GM12878 (cell line): ENCODE data around the gene MYO15B. TPM values are rescaled to one million over a fixed set of nuclear protein-coding genes. Genes with fewer than 3 reads are reported as not detected.
"Not testable (repeated sequence)": the region's sequence is repeated elsewhere in the genome, so short reads cannot be mapped to it uniquely, and the experiment has no call there.

Experiments
- ATAC-seq: fragments of 200-7000 bp; cut with Tn5 transposase; 3 replicates; pipeline ENCODE4 v1.9.1; 2020; ENCODE audit warnings: mild to moderate bottlenecking, moderate library complexity
- BruUV-seq: library from RNA; stranded (reverse); fragments of 400-500 nt; replicated peaks from 2 replicates; lab custom pipeline; 2021; lab: Mats Ljungman, UMichigan
- CTCF ChIA-PET: fragments of 300-600 bp; sonication (Branson Sonifier 250); formaldehyde crosslinking; extraction: SDS; loops from one replicate; lab custom pipeline; 2021; ENCODE audit warnings: inconsistent platforms; lab: Yijun Ruan, JAX
- POLR2A ChIA-PET: fragments of 350-600 bp; formaldehyde crosslinking; extraction: SDS; loops from one replicate; lab custom pipeline; 2021; ENCODE audit warnings: inconsistent platforms; lab: Charles Lee
- RAD21 ChIA-PET: fragments of 300-600 bp; sonication (Branson Sonifier 250); formaldehyde crosslinking; loops from one replicate; lab custom pipeline; 2023; ENCODE audit warnings: antibody characterized with exemption; ENCODE audit not compliant: unreplicated experiment; lab: Charles Lee
- SMC1A ChIA-PET: fragments of 300-600 bp; sonication (Branson Sonifier 250); formaldehyde crosslinking; loops from one replicate; lab custom pipeline; 2023; ENCODE audit not compliant: unreplicated experiment, uncharacterized antibody; lab: Charles Lee
- DNase-seq: peaks from one replicate; pipeline ENCODE4 v3.0.0-alpha.2; 2011; ENCODE audit warnings: low read depth, low spot score
- FAIRE-seq: peaks from 3 replicates; lab custom pipeline; 2011; peaks lifted over from hg19 to GRCh38; lab: Jason Lieb, UNC
- H2AFZ ChIP-seq: 2 replicates; pipeline ENCODE4 v1.6.0; 2011; ENCODE audit warnings: low read depth, low read length, control low read depth; ENCODE audit not compliant: control insufficient read depth
- H3K27ac ChIP-seq: 2 replicates; pipeline ENCODE4 v1.5.1; 2011; ENCODE audit warnings: control low read depth; ENCODE audit not compliant: control insufficient read depth, insufficient read depth
- H3K27me3 ChIP-seq, 2 experiments: replicated peaks in 1 of 2; 2 replicates each; pipeline versions ENCODE4 v1.6.0 to v1.6.1; 2011; ENCODE audit warnings: low read length in 1 of 2; ENCODE audit not compliant: control insufficient read depth in 2 of 2, insufficient read depth in 2 of 2
- H3K36me3 ChIP-seq, 2 experiments: 2 replicates each; pipeline ENCODE4 v1.5.1; 2011; ENCODE audit warnings: low read length in 1 of 2; ENCODE audit not compliant: control insufficient read depth in 2 of 2, insufficient read depth in 2 of 2
- H3K4me1 ChIP-seq: 2 replicates; pipeline ENCODE4 v1.6.1; 2011; ENCODE audit warnings: mild to moderate bottlenecking, low read length, moderate library complexity, mixed read lengths; ENCODE audit not compliant: control insufficient read depth, insufficient read depth
- H3K4me2 ChIP-seq: 2 replicates; pipeline ENCODE4 v1.6.0; 2011; ENCODE audit warnings: control low read depth; ENCODE audit not compliant: control insufficient read depth, insufficient read depth
- H3K4me3 ChIP-seq: fragments of 200-600 bp; sonication (generic); 2 replicates; pipeline ENCODE4 v1.5.1; 2016
- H3K79me2 ChIP-seq: 2 replicates; pipeline ENCODE4 v1.6.0; 2011; ENCODE audit warnings: low read length; ENCODE audit not compliant: control insufficient read depth, insufficient read depth
- H3K9ac ChIP-seq: 2 replicates; pipeline ENCODE4 v1.8.0; 2011; ENCODE audit warnings: low read length, control low read depth, mixed read lengths; ENCODE audit not compliant: control insufficient read depth, insufficient read depth
- H3K9me3 ChIP-seq: replicated peaks from 3 replicates; pipeline ENCODE4 v1.5.1; 2011; ENCODE audit warnings: mild to moderate bottlenecking, low read length; ENCODE audit not compliant: control insufficient read depth, insufficient read depth
- H4K20me1 ChIP-seq: 2 replicates; pipeline ENCODE4 v1.6.0; 2011; ENCODE audit not compliant: control insufficient read depth, insufficient read depth
- NFYB ChIP-seq: IDR thresholded peaks from 2 replicates; pipeline ENCODE4 v1.6.1; 2011; ENCODE audit warnings: low read depth, mild to moderate bottlenecking, low read length, improper control_type of control experiment, moderate library complexity; ENCODE audit not compliant: insufficient read depth
- WGBS: methylation state at CpG from one replicate; pipeline ENCODE4 v1.1.6; 2016; ENCODE audit warnings: low lambda C conversion rate; ENCODE audit not compliant: insufficient replicate concordance, insufficient coverage; ENCODE audit errors: missing lambda C conversion rate; 5-methylcytosine and 5-hydroxymethylcytosine counted together
- in situ Hi-C: fragments of 300-500 bp; cut with MboI; formaldehyde crosslinking; loops from 9 replicates; pipeline ENCODE4 v1.14.3; 2018; ENCODE audit warnings: mixed read lengths
- intact Hi-C: fragments of 100-400 bp; cut with micrococcal nuclease; formaldehyde crosslinking; loops from one replicate; pipeline ENCODE4 v1.14.2; 2022; ENCODE audit not compliant: unreplicated experiment
- polyA plus RNA-seq, 11 experiments: library from polyadenylated mRNA; depleted of rRNA in 4 of 11; unstranded in 6 of 11; stranded (reverse) in 5 of 11; fragments of >200 nt; fragmentation: Nextera tagmentation in 4 of 11; fragmentation: Illumina TruSeq in 1 of 11; extraction: Ambion mirVana in 4 of 11; extraction: Trizol in 1 of 11; gene quantifications; 1 replicate in 1 of 11; 2 replicates in 10 of 11; pipeline versions ENCODE4 v1.2.1 to v1.2.3, GENCODE V29; 2011 to 2016; ENCODE audit warnings: inconsistent platforms in 2 of 11, missing spikeins in 2 of 11, low read depth in 1 of 11
- total RNA-seq, 4 experiments: library from RNA; depleted of rRNA in 3 of 4; stranded (reverse); fragments of >200 nt in 3 of 4; fragmentation: Illumina TruSeq in 1 of 4; extraction: Trizol in 1 of 4; gene quantifications; 2 replicates each; pipeline versions ENCODE4 v1.2.1 to v1.2.3, GENCODE V29; 2013 to 2021

Gene MYO15B
- total and polyA plus RNA-seq, 10 of the 15 experiments (the other 5 are each of a cell fraction or from before 2014, with no cell fraction given): 0.67 to 15.4 (median 2.3) TPM; not detected in 1

GRCh38 chr17:75581121-75581725, 6.4 kb upstream of the MYO15B start:
- H3K4me1 ChIP-seq, BruUV-seq, H4K20me1 ChIP-seq, FAIRE-seq, ATAC-seq, H3K4me3 ChIP-seq, H3K9ac ChIP-seq, SMC1A ChIA-PET, DNase-seq, in situ Hi-C loops, RAD21 ChIA-PET, H3K36me3 ChIP-seq, H3K27ac ChIP-seq, H3K9me3 ChIP-seq, intact Hi-C loops, H2AFZ ChIP-seq, H3K27me3 ChIP-seq, H3K79me2 ChIP-seq, H3K4me2 ChIP-seq: not testable (repeated sequence)
- ChIA-PET CTCF (interaction anchor here (0.6 to 1.8 kb wide), 5 partner anchors 13 to 198 kb away, joined by 3 to 6 read pairs (median 4); partner anchors contain the start of gene SMIM5), POLR2A (interaction anchor here (0.7 kb wide), 1 partner anchor 187 kb away, joined by 3 read pairs; no protein-coding TSS in a partner anchor)
- 58% methylated on average over 23 of the region's 23 CpGs for WGBS
- TF ChIP-seq NFYB: peak; percentile 85

GRCh38 chr17:75583197-75583596, 4.4 kb upstream of the MYO15B start:
- ChIA-PET POLR2A (interaction anchor here (0.5 to 0.8 kb wide), 3 partner anchors 65 to 228 kb away, joined by 3 read pairs; no protein-coding TSS in a partner anchor), SMC1A (interaction anchor here (0.6 to 1.1 kb wide), 3 partner anchors 48 to 928 kb away, joined by 3 to 4 read pairs (median 4); no protein-coding TSS in a partner anchor), CTCF (interaction anchor here (0.6 to 1.6 kb wide), 6 partner anchors 12 to 165 kb away, joined by 3 to 9 read pairs (median 4); partner anchors contain the start of gene TSEN54)
- DNase-seq, H3K27ac ChIP-seq, in situ Hi-C loops, H3K27me3 ChIP-seq, H3K9ac ChIP-seq, H3K4me3 ChIP-seq, BruUV-seq, ATAC-seq, H2AFZ ChIP-seq, H3K4me1 ChIP-seq, H3K4me2 ChIP-seq, intact Hi-C loops, H4K20me1 ChIP-seq, H3K79me2 ChIP-seq, H3K36me3 ChIP-seq, FAIRE-seq, RAD21 ChIA-PET, H3K9me3 ChIP-seq: not testable (repeated sequence)
- WGBS: 75% methylated on average over 6 of the region's 6 CpGs
